OCI-LY3 (cell line): ENCODE results near the gene TMEM198.

Experiments used
- H2AFZ ChIP-seq: fragments of 200-600, 300-600 bp; shearing (Covaris generic); 2 replicates; pipeline ENCODE4 v1.6.0; 2014; ENCODE audit warnings: antibody characterized with exemption, low read depth, low read length
- H3K27ac ChIP-seq: fragments of 200-600, 300-600 bp; sonication (generic); 2 replicates; pipeline ENCODE4 v1.5.1; 2014; ENCODE audit warnings: mild to moderate bottlenecking, low read length, moderate library complexity, mixed read lengths
- H3K27me3 ChIP-seq: fragments of 200-600, 300-600 bp; sonication (generic); 2 replicates; pipeline ENCODE4 v1.6.1; 2014; ENCODE audit warnings: low read depth, low read length, mixed read lengths
- H3K36me3 ChIP-seq: fragments of 200-600, 300-600 bp; sonication (generic); replicated peaks from 2 replicates; pipeline ENCODE3; 2014; ENCODE audit warnings: low read depth, low read length, mixed read lengths
- H3K4me1 ChIP-seq: fragments of 300-600, 200-600 bp; sonication (generic); 2 replicates; pipeline ENCODE4 v1.6.1; 2014; ENCODE audit warnings: low read length, mixed read lengths
- H3K4me2 ChIP-seq: fragments of 200-600, 300-600 bp; sonication (generic); 2 replicates; pipeline ENCODE4 v1.6.1; 2014; ENCODE audit warnings: low read length, mixed read lengths
- H3K4me3 ChIP-seq: fragments of 300-600, 200-600 bp; sonication (generic); 2 replicates; pipeline ENCODE4 v1.5.1; 2014; ENCODE audit warnings: antibody characterized with exemption, mild to moderate bottlenecking, low read length, moderate library complexity
- H3K79me2 ChIP-seq: fragments of 300-600, 200-600 bp; shearing (Covaris generic); 2 replicates; pipeline ENCODE4 v1.6.1; 2014; ENCODE audit warnings: mild to moderate bottlenecking, low read length, mixed read lengths
- H3K9ac ChIP-seq: fragments of 300-600, 200-600 bp; shearing (Covaris generic); 2 replicates; pipeline ENCODE4 v1.6.0; 2014; ENCODE audit warnings: mild to moderate bottlenecking, low read length, moderate library complexity
- H3K9me3 ChIP-seq: fragments of 200-600, 300-600 bp; shearing (Covaris generic); 2 replicates; pipeline ENCODE4 v1.6.1; 2014; ENCODE audit warnings: low read length, mixed read lengths; ENCODE audit not compliant: insufficient read depth
- H4K20me1 ChIP-seq: fragments of 200-600, 300-600 bp; sonication (generic); 2 replicates; pipeline ENCODE4 v1.6.1; 2016; ENCODE audit warnings: low read length, mixed read lengths; ENCODE audit not compliant: insufficient read depth
- EZH2phosphoT487 ChIP-seq: fragments of 200-600 bp; shearing (Covaris generic); IDR thresholded peaks from 2 replicates; pipeline ENCODE4 v1.6.1; 2018; ENCODE audit warnings: antibody characterized with exemption, mixed run types, low read depth
- TF ChIP-seq, protein P1 (sequence below): fragments of 200-600, 300-600 bp; sonication (generic); IDR thresholded peaks from 2 replicates; pipeline ENCODE4 v1.5.1; 2014; ENCODE audit warnings: antibody characterized with exemption, low read length, low read depth

TMEM198 gene

DNA sequence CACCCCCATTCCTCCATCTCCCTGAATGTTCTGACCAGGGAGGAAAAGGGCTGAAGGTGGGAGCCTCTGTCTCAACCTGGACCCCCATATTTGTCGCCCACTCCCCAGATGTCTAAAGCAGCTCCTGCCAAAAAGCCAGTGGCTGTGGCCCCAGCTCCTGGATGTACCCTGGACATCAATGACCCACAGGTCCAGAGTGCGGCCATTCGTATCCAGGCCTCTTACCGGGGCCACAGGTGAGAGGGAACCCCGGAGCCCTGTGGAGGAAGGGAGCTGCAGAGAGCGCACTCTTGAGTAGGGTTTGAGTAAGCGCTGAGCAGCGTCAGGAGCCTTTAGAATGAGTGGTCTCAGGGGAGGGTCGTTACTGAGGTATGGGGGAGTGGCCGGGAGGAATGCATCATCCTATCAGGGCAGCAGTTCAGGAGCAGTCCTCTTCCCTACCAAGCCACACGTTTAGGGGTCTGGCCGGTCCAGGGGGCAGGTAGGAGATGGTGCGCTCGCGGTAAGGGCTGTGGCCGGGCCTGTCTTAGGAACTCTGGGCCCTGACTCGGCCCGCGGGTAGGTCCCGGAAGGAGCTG, 47.5 kb upstream of the TMEM198 start:
- TF ChIP-seq, protein P1, sequence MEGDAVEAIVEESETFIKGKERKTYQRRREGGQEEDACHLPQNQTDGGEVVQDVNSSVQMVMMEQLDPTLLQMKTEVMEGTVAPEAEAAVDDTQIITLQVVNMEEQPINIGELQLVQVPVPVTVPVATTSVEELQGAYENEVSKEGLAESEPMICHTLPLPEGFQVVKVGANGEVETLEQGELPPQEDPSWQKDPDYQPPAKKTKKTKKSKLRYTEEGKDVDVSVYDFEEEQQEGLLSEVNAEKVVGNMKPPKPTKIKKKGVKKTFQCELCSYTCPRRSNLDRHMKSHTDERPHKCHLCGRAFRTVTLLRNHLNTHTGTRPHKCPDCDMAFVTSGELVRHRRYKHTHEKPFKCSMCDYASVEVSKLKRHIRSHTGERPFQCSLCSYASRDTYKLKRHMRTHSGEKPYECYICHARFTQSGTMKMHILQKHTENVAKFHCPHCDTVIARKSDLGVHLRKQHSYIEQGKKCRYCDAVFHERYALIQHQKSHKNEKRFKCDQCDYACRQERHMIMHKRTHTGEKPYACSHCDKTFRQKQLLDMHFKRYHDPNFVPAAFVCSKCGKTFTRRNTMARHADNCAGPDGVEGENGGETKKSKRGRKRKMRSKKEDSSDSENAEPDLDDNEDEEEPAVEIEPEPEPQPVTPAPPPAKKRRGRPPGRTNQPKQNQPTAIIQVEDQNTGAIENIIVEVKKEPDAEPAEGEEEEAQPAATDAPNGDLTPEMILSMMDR, result no peak
- no peak for TF ChIP-seq EZH2phosphoT487
- no peaks in the 10 kb centered on the region for H3K36me3 ChIP-seq
- H3K4me2 ChIP-seq, result no peak overlapping the region
- peaks cover 11% of the 10 kb centered on the region for H3K4me1 ChIP-seq
- peaks cover 11% of the 10 kb centered on the region for H3K79me2 ChIP-seq
- H3K27ac ChIP-seq, result no peak overlapping the region
- H3K27me3 ChIP-seq, result peaks cover 8% of the 10 kb centered on the region; the same call in 1 of the 2 replicates
- H3K4me3 ChIP-seq, result no peak overlapping the region
- no peaks in the 10 kb centered on the region for H3K9me3 ChIP-seq
- no peaks in the 10 kb centered on the region for H4K20me1 ChIP-seq
- H2AFZ ChIP-seq, result no peak overlapping the region
- H3K9ac ChIP-seq, result no peak overlapping the region

DNA sequence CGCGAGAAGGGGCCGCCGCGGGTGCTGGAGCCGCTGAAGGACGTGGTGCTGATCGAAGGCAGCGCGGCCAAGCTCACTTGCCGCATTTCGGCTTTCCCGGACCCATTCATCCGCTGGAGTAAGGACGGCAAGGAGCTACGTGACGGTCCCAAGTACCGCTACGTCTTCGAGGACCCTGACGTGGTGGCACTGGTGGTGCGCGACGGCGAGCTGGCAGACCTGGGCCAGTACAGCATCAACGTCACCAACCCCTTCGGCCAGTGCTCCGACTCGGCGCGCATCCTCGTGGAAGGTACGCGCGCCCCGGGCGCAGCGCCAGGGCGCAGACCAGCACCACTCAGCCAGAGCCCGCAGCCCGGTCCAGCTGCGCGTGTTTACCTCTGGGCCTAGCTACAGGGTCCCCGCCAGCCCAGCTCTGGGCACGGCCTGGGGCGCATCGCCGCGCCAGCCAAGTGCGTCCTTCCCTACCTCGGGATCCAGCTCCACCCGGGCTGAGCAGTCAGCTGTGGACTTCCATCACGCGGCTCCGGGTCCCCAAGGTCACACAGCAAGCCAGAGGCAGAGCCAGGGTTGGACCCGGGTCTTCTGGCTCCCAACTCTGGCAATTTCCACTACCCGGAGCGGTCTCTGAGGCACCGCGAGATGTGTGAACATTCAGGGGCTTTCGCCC, 46.9 kb upstream of the TMEM198 start:
- Histone ChIP-seq H3K4me3 (no peak overlapping the region), H3K36me3 (no peaks in the 10 kb centered on the region)

DNA sequence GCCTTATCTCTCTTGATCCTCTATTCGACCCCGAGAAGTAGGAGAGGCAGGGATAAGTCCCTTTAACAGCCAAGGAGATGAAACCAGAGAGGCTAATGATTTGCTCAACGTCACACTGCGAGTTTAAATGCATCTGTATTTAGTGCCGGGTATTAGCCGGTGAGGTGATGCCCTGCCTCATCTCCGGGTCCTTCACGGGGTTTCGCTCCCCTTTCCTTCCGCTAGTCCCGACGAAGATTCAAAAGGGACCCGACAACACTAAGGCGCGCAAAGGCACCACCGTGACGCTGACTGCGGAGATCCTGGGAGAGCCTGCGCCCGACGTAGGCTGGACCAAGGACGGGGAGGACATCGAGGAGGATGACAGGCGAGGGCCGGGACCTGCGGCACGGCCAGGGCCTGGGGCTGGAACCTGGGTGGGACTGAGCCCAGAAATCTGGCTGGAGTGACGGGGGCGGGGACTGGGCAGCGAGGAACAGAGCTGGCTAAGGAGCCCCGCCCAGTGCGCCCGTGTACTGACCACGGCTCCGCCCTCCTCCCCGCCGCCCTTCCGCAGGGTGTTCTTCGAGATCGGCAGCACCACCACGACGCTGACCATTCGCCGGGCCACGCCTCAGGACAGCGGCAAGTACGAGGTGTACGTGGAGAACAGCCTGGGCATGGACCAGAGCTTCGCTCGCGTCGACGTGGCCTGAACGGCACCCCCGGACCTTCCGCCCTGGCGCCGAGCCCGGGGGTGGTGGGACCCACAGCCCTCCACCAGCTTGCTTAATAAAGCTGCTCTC, 46.1 kb upstream of the TMEM198 start:
- Histone ChIP-seq H3K9ac (peak overlapping the region; percentile 88), H4K20me1 (no peaks in the 10 kb centered on the region), H3K27ac (no peak overlapping the region), H3K27me3 (peaks cover 8% of the 10 kb centered on the region; the same call in 1 of the 2 replicates), H3K79me2 (peaks cover 11% of the 10 kb centered on the region), H3K4me2 (peak overlapping the region; percentile 90), H3K9me3 (no peaks in the 10 kb centered on the region), H3K36me3 (no peaks in the 10 kb centered on the region), H3K4me1 (peaks cover 11% of the 10 kb centered on the region), H3K4me3 (peak overlapping the region; percentile 98), H2AFZ (0 out of 2 replicates have a peak overlapping the region, but pooled peaks have one; percentile 64)
- no peak for TF ChIP-seq EZH2phosphoT487
- TF ChIP-seq, protein P1, result no peak

More for the DNA sequence above, 46.9 kb upstream of the TMEM198 start:
- Histone ChIP-seq H3K27ac (no peak overlapping the region), H3K4me1 (peaks cover 11% of the 10 kb centered on the region), H2AFZ (no peak overlapping the region), H3K4me2 (no peak overlapping the region), H3K9me3 (no peaks in the 10 kb centered on the region), H3K79me2 (peaks cover 11% of the 10 kb centered on the region), H4K20me1 (no peaks in the 10 kb centered on the region), H3K27me3 (peaks cover 8% of the 10 kb centered on the region; the same call in 1 of the 2 replicates), H3K9ac (no peak overlapping the region)
- TF ChIP-seq, protein P1, result no peak
- no peak for TF ChIP-seq EZH2phosphoT487
